Omental fat pad (tissue), 4 donors: ENCODE data around the gene P2RX1. TPM values are rescaled to one million over a fixed set of nuclear protein-coding genes. Genes with fewer than 3 reads are reported as not detected.

Experiments used
- ATAC-seq: fragments of 150-250 bp; one replicate; pipeline ENCODE4 v1.9.1; 2016; ENCODE audit warnings: mild to moderate bottlenecking, moderate library complexity; ENCODE audit not compliant: low FRiP score
- DNase-seq: peaks from one replicate; pipeline ENCODE4 v3.0.0-alpha.2; 2019; ENCODE audit warnings: low spot score
- total RNA-seq, 4 donors: library from RNA; depleted of rRNA; stranded (reverse); fragments of >200 nt; gene quantifications; one replicate each; pipeline ENCODE4 v1.1.0, GENCODE V29; 2016
- TF ChIP-seq, protein P1 (sequence below), 3 donors: fragments of 450-650 bp; IDR thresholded peaks; one replicate each; pipeline ENCODE4 v1.5.1; 2016 to 2017; ENCODE audit warnings: antibody characterized with exemption in 3 of 3, mild to moderate bottlenecking in 3 of 3, moderate library complexity in 2 of 3

Gene P2RX1
- total RNA-seq, 4 donors from 2014 or later: 1.1 to 4.7 (median 2.7) TPM

DNA sequence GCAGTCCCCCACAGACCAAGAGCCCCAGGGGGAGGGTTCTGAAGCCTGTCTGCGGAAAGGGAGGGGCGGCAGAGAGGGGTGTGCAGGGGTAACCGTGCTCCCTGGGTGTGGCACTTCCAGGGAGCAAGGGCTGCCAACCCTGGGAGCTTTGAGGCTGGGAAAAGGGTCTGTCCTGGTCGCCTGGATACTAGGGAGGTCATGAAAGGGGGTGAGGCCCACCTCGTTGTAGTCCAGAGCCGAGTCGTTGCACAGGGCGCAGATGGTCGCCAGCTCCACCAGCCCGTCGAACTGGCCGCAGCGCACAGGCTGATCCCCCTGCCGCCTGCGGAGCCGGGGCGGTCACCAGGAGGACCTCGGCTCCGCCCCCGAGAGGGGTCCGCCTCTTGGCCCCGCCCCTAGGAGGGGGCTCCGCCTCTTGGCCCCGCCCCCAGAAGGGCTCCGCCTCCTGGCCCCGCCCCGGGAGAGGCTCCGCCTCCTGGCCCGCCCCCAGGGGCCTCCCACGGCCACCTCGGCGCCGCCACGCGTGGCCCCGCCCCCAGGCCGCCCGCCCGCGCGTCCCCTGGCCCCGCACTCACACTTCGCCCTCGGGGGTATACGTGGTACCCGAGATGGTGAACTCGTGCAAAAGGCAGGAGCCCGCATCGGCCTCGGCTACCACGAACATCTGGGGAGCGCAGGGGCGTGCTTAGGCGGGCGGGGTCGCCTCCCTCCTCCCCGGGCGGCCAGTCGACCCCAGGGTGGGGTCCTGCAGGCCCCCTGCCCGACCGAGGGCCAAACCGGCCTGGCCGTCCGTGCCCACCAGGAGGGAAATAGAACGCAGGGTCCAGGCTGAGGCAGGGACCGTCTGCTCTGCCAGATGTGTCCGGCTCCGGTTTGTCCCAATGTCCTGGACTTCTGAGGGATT lies 28.5 kb upstream of the P2RX1 start:
- DNase-seq (no peak), ATAC-seq (peak; percentile 62)
- TF ChIP-seq, protein P1, sequence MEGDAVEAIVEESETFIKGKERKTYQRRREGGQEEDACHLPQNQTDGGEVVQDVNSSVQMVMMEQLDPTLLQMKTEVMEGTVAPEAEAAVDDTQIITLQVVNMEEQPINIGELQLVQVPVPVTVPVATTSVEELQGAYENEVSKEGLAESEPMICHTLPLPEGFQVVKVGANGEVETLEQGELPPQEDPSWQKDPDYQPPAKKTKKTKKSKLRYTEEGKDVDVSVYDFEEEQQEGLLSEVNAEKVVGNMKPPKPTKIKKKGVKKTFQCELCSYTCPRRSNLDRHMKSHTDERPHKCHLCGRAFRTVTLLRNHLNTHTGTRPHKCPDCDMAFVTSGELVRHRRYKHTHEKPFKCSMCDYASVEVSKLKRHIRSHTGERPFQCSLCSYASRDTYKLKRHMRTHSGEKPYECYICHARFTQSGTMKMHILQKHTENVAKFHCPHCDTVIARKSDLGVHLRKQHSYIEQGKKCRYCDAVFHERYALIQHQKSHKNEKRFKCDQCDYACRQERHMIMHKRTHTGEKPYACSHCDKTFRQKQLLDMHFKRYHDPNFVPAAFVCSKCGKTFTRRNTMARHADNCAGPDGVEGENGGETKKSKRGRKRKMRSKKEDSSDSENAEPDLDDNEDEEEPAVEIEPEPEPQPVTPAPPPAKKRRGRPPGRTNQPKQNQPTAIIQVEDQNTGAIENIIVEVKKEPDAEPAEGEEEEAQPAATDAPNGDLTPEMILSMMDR (IDR thresholded peaks at IDR 0.05): no peak

- DNase-seq (no peak), ATAC-seq (no peak)
- TF ChIP-seq, protein P1 (IDR thresholded peaks at IDR 0.05): no peak
These were observed 27.1 kb upstream of the P2RX1 start for GRCh38 chr17:3943240-3943891.

GRCh38 chr17:3940965-3941698 lies 24.9 kb upstream of the P2RX1 start:
- no peak for ATAC-seq
- TF ChIP-seq, protein P1 (IDR thresholded peaks at IDR 0.05): no peak
- DNase-seq: no peak

DNA sequence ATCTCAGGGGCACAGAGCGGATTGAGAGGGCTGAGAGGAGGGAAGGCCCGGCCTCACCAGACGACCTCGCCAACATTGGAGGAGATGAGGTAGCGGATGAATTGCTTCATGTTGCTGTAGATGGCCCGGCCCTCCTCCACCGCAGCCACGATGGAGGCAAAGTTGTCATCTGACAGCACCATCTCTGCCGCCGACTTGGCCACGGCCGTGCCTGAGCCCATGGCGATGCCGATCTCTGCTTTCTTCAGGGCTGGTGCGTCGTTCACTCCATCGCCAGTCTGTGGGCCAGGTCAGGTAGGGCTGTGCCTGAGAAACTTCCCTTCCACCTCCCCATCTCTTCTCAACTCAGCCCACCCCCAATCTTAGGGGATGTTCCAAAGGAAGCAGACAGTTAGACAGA lies 21.1 kb upstream of the P2RX1 start:
- no peak for DNase-seq
- ATAC-seq: no peak
- TF ChIP-seq, protein P1 (IDR thresholded peaks at IDR 0.05): no peak

GRCh38 chr17:3935825-3936355 lies 19.6 kb upstream of the P2RX1 start:
- DNase-seq: no peak
- TF ChIP-seq, protein P1 (IDR thresholded peaks at IDR 0.05): no peak
- ATAC-seq: no peak

GRCh38 chr17:3935140-3935542 lies 18.9 kb upstream of the P2RX1 start:
- TF ChIP-seq, protein P1 (IDR thresholded peaks at IDR 0.05): no peak
- peak; percentile 52 for ATAC-seq
- no peak for DNase-seq
